Activated T-helper 9 cell treated with anti-CD3 and anti-CD28 coated beads, Interleukin-2, amount 50 U/mL, for 16 hours (primary cell): Measurements from ENCODE around the gene ZNF865.

Experiments
- DNase-seq: peaks from one replicate; pipeline ENCODE4 v3.0.0-alpha.2; 2020; ENCODE audit warnings: low read depth

The ZNF865 gene

DNA sequence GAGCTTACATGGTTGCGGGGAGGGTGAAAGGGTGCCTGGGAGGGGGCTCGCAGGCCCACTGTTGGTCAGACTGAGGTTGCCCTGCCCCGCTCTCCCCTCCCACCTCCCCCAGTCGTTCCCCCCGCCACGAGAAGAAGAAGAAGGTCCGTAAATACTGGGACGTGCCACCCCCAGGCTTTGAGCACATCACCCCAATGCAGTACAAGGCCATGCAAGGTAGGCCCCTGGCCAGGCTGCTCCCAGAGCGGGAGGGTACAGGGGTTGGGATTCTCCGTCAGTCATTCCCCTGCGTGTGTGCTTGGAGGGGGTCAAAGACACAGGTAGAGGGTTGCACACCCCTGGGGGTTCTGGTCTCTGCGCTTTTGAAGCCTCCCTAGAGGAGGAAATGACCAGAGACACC, 55.0 kb downstream of the ZNF865 start:
- DNase-seq: no peak

- no peak for DNase-seq
Measured at GRCh38 chr19:55660991-55661390, 55.5 kb downstream of the ZNF865 start.

DNA sequence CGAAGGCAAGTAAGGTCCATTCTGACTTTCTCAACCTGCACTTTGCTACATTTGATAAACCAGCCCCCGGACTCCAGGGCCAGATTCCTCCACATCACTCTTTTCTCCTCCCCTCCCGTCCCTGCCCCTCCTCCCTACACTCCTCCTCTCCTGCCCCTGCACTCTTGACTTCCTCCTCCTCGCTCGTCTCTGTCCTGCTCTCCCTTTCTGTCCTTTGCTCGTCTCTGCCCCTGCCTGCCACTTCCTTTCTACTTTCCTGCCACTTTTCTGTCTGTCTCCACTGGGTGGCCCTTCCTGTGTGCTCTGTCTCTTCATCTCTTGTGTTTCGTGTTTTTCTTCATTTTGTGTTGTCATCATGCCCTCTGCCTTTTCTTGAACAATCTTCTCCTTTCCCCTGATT, 56.4 kb downstream of the ZNF865 start:
- DNase-seq: no peak

DNA sequence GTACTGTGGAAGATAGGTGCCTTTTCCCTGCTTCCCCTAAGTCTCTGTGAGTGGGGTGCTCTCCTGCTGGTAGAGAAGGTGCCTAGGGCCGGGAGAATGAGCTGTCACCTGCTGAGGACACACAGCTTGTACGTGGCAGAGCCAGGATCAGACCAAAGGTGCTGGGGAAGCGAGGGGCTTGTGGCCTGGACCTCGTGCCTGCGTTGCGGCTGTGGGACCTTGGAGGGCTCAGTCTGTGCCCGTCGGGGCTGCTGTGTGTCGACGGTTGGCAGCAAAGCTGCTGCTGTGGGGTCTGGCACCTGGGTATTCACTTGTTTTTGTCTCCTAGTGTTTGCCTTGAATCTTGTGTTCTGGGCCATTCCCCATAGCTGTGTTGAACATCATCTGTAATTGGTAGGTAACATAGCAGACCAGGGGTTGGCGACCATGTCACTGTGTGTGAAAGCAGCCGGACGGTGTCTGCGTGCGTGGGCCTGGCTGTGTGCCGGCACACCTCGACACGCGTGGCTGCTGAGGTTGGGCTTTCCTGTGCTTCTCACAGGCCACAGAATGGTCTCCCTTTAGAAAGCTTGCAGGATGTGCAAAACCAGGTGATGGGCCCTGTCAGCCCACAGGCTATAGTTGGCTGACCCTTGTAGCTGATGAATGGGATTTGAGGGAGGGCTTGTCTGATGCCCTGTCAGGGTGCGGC, 58.5 kb downstream of the ZNF865 start:
- DNase-seq: no peak

GRCh38 chr19:55666343-55667005, 61.0 kb downstream of the ZNF865 start:
- DNase-seq: no peak
